Measurements from ENCODE around the gene CHCHD3. TPM values are rescaled to one million over a fixed set of nuclear protein-coding genes. Genes with fewer than 3 reads are reported as not detected.

Gene CHCHD3
- total RNA-seq, 3 donors from 2014 or later, result 52.1 to 59.4 (median 53.1) TPM

DNA sequence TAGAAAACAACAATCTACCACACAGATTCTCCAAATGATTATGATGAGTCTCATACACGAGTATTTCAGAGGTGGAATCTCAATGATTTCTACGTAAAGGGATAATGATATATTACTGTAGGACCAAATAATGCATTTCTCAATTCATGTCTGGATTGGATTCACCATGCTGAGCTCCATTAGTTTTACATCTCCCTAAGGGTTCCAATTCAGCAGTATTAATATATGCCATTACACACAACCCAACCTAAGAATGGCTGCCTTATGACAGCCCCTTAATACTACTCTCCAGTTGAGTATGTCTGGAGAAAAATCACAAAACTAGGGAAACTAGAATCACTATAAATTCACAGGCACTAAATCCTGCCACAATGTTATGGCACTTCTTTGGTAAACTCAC lies 271.3 kb downstream of the CHCHD3 start:
- H3K4me1 ChIP-seq, result no peaks in the 10 kb centered on the region
- H3K27me3 ChIP-seq, result no peaks in the 10 kb centered on the region
- H3K27ac ChIP-seq, result no peak overlapping the region
- H3K9me3 ChIP-seq, result no peaks in the 10 kb centered on the region
- H3K36me3 ChIP-seq, result no peaks in the 10 kb centered on the region
- no peak for TF ChIP-seq POLR2AphosphoS5 (IDR thresholded peaks at IDR 0.05)
- intact Hi-C loops (cut with DNase I; ENCODE audit: low total_unique reads), result no loop called here
- H3K4me3 ChIP-seq, result no peak overlapping the region
- DNase-seq (ENCODE audit: low spot score in 2 of 2), result no peak

DNA sequence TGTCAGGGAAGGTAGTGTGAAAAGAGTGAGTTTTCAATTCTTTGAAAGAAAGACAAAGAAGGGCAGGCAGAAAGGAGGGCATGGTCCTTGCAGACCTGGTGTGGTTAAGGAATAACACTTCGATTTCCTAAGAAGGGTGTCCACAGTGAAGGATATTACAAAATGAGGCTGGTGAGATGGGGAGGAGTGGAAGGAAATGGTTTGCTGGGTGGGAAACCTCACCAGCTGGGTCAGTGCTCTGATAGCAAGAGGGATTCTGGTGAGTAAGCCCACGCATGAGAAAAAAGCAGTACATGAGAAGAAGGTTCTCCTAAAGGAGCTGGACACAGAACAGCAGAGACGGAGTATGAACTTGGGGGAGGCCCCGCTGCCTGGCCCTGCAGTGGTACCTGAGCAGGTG lies 275.1 kb downstream of the CHCHD3 start:
- Histone ChIP-seq H3K4me1 (no peaks in the 10 kb centered on the region), H3K36me3 (no peaks in the 10 kb centered on the region), H3K9me3 (no peaks in the 10 kb centered on the region), H3K27me3 (no peaks in the 10 kb centered on the region), H3K27ac (no peak overlapping the region), H3K4me3 (no peak overlapping the region)
- TF ChIP-seq, protein P1, sequence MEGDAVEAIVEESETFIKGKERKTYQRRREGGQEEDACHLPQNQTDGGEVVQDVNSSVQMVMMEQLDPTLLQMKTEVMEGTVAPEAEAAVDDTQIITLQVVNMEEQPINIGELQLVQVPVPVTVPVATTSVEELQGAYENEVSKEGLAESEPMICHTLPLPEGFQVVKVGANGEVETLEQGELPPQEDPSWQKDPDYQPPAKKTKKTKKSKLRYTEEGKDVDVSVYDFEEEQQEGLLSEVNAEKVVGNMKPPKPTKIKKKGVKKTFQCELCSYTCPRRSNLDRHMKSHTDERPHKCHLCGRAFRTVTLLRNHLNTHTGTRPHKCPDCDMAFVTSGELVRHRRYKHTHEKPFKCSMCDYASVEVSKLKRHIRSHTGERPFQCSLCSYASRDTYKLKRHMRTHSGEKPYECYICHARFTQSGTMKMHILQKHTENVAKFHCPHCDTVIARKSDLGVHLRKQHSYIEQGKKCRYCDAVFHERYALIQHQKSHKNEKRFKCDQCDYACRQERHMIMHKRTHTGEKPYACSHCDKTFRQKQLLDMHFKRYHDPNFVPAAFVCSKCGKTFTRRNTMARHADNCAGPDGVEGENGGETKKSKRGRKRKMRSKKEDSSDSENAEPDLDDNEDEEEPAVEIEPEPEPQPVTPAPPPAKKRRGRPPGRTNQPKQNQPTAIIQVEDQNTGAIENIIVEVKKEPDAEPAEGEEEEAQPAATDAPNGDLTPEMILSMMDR (IDR thresholded peaks at IDR 0.05), result no peak
- TF ChIP-seq POLR2AphosphoS5 (IDR thresholded peaks at IDR 0.05) (no peak), POLR2A (IDR thresholded peaks at IDR 0.05) (no peak)
- intact Hi-C loops (cut with DNase I; ENCODE audit: low total_unique reads), result no loop called here
- DNase-seq (ENCODE audit: low spot score in 2 of 2), result no peak

DNA sequence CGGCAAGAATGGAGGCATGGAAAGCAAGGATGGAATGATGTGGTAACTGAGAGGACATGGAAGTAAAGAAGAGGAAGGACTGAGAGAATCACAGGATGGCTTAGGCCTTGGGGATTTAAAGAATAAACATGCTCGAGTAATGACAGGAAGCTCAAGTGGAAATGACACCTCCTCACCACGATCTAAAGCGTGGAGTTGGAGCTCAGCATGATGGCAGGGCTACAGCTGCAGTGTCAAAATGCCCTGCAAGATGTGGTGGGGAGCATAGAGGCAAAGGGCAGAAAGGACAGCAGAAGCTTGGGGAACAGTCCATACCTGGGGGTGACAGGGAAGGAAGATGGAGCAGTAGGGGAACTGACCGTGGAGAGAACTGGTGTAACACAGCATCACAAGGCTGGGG lies 276.1 kb downstream of the CHCHD3 start:
- no peak for DNase-seq (ENCODE audit: low spot score in 2 of 2)
- H3K4me3 ChIP-seq, result no peak overlapping the region
- no peak overlapping the region for H3K27ac ChIP-seq
- no peaks in the 10 kb centered on the region for H3K27me3 ChIP-seq
- H3K36me3 ChIP-seq, result no peaks in the 10 kb centered on the region
- no peak for TF ChIP-seq POLR2AphosphoS5 (IDR thresholded peaks at IDR 0.05)
- TF ChIP-seq, protein P1 (IDR thresholded peaks at IDR 0.05), result no peak
- no peak for TF ChIP-seq POLR2A (IDR thresholded peaks at IDR 0.05)
- H3K4me1 ChIP-seq, result no peaks in the 10 kb centered on the region
- intact Hi-C loops (cut with DNase I; ENCODE audit: low total_unique reads), result no loop called here
- no peaks in the 10 kb centered on the region for H3K9me3 ChIP-seq

DNA sequence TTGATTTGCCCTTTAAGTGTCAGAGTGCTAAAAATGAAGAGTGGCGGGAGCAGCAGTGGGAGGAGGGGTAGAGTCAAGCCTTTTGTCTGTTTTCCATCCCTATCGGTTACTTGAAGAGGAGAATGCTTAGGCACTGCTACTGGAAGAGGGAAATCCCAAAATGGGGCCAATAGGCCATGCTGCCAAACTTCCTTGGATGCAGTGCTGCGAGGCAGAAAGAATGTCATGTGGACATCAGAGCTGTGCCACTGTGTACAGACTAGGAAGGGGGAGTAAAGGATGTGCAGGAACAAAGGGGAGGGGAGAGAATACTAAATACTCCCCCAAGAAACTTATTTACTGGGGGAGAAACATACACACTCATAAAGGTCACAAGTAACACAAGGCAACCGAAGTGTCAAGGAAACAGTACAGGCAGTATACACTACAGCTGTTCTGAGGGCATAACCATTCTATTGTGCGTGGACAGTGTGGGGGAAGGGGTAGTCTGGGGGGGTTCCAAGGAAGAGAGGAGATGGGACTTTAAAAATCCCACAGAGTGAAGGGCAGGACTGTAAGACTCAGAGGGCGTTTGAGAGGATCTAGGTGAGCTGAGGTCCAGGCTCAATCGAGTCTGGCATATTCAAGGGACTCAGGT lies 276.9 kb downstream of the CHCHD3 start:
- Histone ChIP-seq H3K36me3 (no peaks in the 10 kb centered on the region), H3K27me3 (no peaks in the 10 kb centered on the region), H3K4me1 (no peaks in the 10 kb centered on the region), H3K9me3 (no peaks in the 10 kb centered on the region), H3K27ac (no peak overlapping the region), H3K4me3 (no peak overlapping the region)
- TF ChIP-seq POLR2AphosphoS5 (IDR thresholded peaks at IDR 0.05) (no peak), POLR2A (IDR thresholded peaks at IDR 0.05) (no peak)
- TF ChIP-seq, protein P1 (IDR thresholded peaks at IDR 0.05), result no peak
- no peak for DNase-seq (ENCODE audit: low spot score in 2 of 2)
- intact Hi-C loops (cut with DNase I; ENCODE audit: low total_unique reads), result no loop called here

DNA sequence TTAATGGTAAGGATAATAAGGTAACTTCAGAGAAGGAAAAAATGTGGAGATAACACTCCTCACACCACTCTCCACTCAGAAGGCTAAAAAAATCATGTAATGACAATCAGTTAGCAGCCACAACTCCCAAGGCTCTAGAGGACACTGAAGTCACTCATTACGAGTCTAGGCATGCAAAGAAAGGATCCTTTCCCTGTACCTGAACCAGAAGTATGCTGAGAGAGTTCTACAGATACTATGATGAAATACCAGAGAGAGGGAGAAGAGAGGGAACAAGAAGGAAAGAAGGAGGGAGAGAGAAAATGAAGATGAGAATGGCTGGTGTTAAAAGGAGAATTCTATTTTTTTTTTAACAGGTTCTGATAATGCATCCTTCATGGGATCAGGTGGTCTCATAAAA lies 281.4 kb downstream of the CHCHD3 start:
- H3K4me3 ChIP-seq, result no peak overlapping the region
- intact Hi-C loops (cut with DNase I; ENCODE audit: low total_unique reads), result no loop called here
- H3K4me1 ChIP-seq, result no peaks in the 10 kb centered on the region
- no peak overlapping the region for H3K27ac ChIP-seq
- no peaks in the 10 kb centered on the region for H3K36me3 ChIP-seq
- no peaks in the 10 kb centered on the region for H3K27me3 ChIP-seq
- H3K9me3 ChIP-seq, result no peaks in the 10 kb centered on the region
- TF ChIP-seq POLR2A (IDR thresholded peaks at IDR 0.05) (no peak), POLR2AphosphoS5 (IDR thresholded peaks at IDR 0.05) (no peak)
- TF ChIP-seq, protein P1 (IDR thresholded peaks at IDR 0.05), result no peak
- no peak for DNase-seq (ENCODE audit: low spot score in 2 of 2)

DNA sequence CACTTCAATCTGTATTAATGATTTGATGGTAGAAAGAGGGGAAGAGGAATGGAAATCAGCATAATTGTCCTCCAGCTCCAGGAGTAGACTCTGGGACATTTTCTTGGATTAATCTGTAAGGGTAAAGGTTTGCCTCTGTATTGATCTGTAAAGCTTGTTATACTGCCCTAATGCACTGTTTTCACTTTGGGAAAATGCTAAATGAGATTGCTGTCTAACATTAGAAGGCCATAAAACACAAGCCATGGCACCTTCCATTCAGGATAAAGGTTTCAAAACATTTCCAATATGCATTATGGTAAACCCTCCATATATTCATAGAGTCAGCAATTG lies 282.8 kb downstream of the CHCHD3 start:
- Histone ChIP-seq H3K27me3 (no peaks in the 10 kb centered on the region), H3K27ac (no peak overlapping the region), H3K36me3 (no peaks in the 10 kb centered on the region), H3K4me1 (no peaks in the 10 kb centered on the region), H3K4me3 (no peak overlapping the region), H3K9me3 (no peaks in the 10 kb centered on the region)
- TF ChIP-seq, protein P1 (IDR thresholded peaks at IDR 0.05), result no peak
- TF ChIP-seq POLR2AphosphoS5 (IDR thresholded peaks at IDR 0.05) (no peak), POLR2A (IDR thresholded peaks at IDR 0.05) (no peak)
- DNase-seq (ENCODE audit: low spot score in 2 of 2), result no peak
- intact Hi-C loops (cut with DNase I; ENCODE audit: low total_unique reads), result no loop called here

Data from breast epithelium (tissue), 4 donors.